ENCODE data around the gene PHF2. TPM values are rescaled to one million over a fixed set of nuclear protein-coding genes. Genes with fewer than 3 reads are reported as not detected.

PHF2 gene
- total and polyA plus RNA-seq, 9 of the 15 experiments (the other 6 are each of a cell fraction or from before 2014, with no cell fraction given) = 0.37 to 14.4 (median 8.1) TPM

DNA sequence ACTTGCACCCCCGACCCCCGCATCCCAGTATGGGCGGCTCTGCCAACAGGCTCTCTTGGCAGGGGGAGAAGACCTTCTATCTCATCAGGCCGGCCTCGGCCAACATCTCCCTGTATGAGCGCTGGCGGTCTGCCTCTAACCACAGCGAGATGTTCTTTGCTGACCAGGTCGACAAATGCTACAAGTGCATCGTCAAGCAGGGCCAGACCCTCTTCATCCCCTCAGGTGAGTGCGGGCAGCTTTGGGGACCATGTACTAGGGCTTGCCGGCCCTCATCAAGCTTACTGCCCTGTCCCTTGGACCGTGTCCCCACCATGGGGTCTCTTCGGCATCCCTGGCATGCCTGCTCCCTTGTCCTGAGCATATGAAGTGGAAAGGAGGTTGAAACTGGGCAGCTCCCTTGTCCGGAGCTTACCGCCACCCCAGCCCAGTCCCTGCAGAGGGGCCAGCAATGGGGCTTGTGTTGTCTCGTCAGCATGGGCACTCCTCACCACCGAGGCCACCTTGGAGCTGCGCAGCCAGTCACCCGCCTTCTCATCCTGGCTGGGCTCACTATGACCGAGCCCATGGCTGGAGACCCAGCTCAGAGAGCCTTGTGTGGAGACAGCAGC is 78.1 kb downstream of the PHF2 start:
- Histone ChIP-seq H3K4me3 (no peak overlapping the region), H3K9me3 (replicated peaks; ENCODE audit: control insufficient read depth, insufficient read depth, low read depth, low read length) (no peaks in the 10 kb centered on the region; the same call in 1 of the 2 replicates), H3K79me2 (ENCODE audit: control insufficient read depth, insufficient read depth, low read length) (no peaks in the 10 kb centered on the region), H3K4me2 (ENCODE audit: insufficient read depth, low read length) (no peak overlapping the region), H2AFZ (ENCODE audit: low read depth, low read length) (no peak overlapping the region), H3K27ac (ENCODE audit: extremely low read depth, low read depth, low read length) (no peak overlapping the region), H3K9me1 (ENCODE audit: control insufficient read depth, insufficient read depth, low read length) (no peaks in the 10 kb centered on the region), H3K36me3 (ENCODE audit: control insufficient read depth, insufficient read depth, low read length) (peaks cover 16% of the 10 kb centered on the region), H3K27me3 (ENCODE audit: control insufficient read depth in 2 of 2, insufficient read depth in 2 of 2, low read length in 2 of 2) (no peaks in the 10 kb centered on the region), H3K4me1 (replicated peaks in 1 of 2; ENCODE audit: control insufficient read depth in 2 of 2, insufficient read depth in 2 of 2, low read length in 2 of 2) (peaks cover 0 to 4% of the 10 kb centered on the region in 2 experiments; a peak in 2 of 5 replicates), H3K9ac (ENCODE audit: insufficient read depth in 1 of 2, low read depth in 2 of 2, low read length in 2 of 2) (no peak overlapping the region), H4K20me1 (replicated peaks; ENCODE audit: control insufficient read depth, insufficient read depth, low read length) (no peaks in the 10 kb centered on the region)
- BruUV-seq (replicated peaks) = no TSS peak
- intact Hi-C loops (cut with micrococcal nuclease) = no loop called here
- WGBS (ENCODE audit: insufficient coverage, low coverage, missing lambda C conversion rate) = 85% methylated on average over 15 of the region's 21 CpGs
- ChIA-PET CTCF (ENCODE audit: low intra/inter-chr PET ratio) (no interaction called here), POLR2A (interaction anchor here (1.1 to 1.2 kb wide), 2 partner anchors 11 to 14 kb away, joined by 3 to 4 read pairs; no protein-coding TSS in a partner anchor)
- FAIRE-seq = no peak
- DNase-seq (ENCODE audit: extremely low read depth in 1 of 4, low spot score in 3 of 4) = no peak
- no peak for TF ChIP-seq ZNF253 (CRISPR knock-in tag; conservative IDR thresholded peaks at IDR 0.05)
- TF ChIP-seq ZNF263 (CRISPR knock-in tag; IDR thresholded peaks at IDR 0.05; ENCODE audit: borderline replicate concordance) = no peak
- TF ChIP-seq ASH1L (IDR thresholded peaks at IDR 0.05; ENCODE audit: borderline replicate concordance, low read depth, partially characterized antibody) = no peak
- TF ChIP-seq, protein P1, sequence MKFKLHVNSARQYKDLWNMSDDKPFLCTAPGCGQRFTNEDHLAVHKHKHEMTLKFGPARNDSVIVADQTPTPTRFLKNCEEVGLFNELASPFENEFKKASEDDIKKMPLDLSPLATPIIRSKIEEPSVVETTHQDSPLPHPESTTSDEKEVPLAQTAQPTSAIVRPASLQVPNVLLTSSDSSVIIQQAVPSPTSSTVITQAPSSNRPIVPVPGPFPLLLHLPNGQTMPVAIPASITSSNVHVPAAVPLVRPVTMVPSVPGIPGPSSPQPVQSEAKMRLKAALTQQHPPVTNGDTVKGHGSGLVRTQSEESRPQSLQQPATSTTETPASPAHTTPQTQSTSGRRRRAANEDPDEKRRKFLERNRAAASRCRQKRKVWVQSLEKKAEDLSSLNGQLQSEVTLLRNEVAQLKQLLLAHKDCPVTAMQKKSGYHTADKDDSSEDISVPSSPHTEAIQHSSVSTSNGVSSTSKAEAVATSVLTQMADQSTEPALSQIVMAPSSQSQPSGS (CRISPR knock-in tag; IDR thresholded peaks at IDR 0.05) = no peak
- TF ChIP-seq MAFF (IDR thresholded peaks at IDR 0.05; ENCODE audit: low read length) = no peak
- TF ChIP-seq, protein P2, sequence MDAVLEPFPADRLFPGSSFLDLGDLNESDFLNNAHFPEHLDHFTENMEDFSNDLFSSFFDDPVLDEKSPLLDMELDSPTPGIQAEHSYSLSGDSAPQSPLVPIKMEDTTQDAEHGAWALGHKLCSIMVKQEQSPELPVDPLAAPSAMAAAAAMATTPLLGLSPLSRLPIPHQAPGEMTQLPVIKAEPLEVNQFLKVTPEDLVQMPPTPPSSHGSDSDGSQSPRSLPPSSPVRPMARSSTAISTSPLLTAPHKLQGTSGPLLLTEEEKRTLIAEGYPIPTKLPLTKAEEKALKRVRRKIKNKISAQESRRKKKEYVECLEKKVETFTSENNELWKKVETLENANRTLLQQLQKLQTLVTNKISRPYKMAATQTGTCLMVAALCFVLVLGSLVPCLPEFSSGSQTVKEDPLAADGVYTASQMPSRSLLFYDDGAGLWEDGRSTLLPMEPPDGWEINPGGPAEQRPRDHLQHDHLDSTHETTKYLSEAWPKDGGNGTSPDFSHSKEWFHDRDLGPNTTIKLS (IDR thresholded peaks at IDR 0.05; ENCODE audit: borderline replicate concordance, low read depth) = no peak
- TF ChIP-seq CEBPG (CRISPR knock-in tag; IDR thresholded peaks at IDR 0.05) = no peak
- no peak for TF ChIP-seq CEBPG (tag; conservative IDR thresholded peaks at IDR 0.05 in 1 of 2, IDR thresholded peaks at IDR 0.05 in 1 of 2)
- no peak for TF ChIP-seq SRSF9 (IDR thresholded peaks at IDR 0.05; ENCODE audit: borderline replicate concordance, low read depth, low read length)
- no peak for TF ChIP-seq LARP7 (IDR thresholded peaks at IDR 0.05)
- no peak for TF ChIP-seq DDX20 (tag; IDR thresholded peaks at IDR 0.05; ENCODE audit: low read depth)
- in situ Hi-C loops (cut with MboI) = no loop called here
- ATAC-seq = no peak
